ENCODE measurements around the gene TKT. TPM values are rescaled to one million over a fixed set of nuclear protein-coding genes. Genes with fewer than 3 reads are reported as not detected.

TKT gene
- total RNA-seq, 1 experiment from 2014 or later: 650 TPM

DNA sequence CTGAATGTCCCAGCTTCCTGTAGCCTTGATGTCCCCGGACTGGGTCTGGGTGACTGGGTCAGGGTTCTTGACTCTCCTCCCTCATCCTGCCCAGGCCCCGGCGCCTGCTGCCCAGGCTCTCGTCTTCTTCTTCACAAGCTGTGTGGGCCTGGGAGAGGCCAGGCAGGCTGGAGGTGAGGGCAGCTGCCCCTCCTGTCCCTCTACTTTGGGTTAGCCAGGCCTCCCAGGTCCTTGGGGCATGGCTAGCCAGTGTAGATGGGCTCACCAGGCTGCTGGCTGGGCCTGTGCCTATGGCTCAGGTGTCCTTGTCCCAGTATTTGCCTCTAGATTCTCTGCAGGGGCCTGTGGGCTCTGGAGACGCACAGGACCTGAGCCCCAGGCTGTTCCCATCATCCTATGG is 31.8 kb downstream of the TKT start:
- WGBS (ENCODE audit: extremely low coverage, insufficient read length, low lambda C conversion rate): no CpG with 5 or more reads among the region's 5 CpGs
- peak overlapping the region in 2 of 3 experiments; percentile 48 to 83; a peak in 3 of 7 replicates for H3K27ac Mint-ChIP-seq

More for the DNA sequence above, 31.8 kb downstream of the TKT start:
- no peaks in the 10 kb centered on the region for H3K79me2 ChIP-seq (ENCODE audit: insufficient read depth, low read length)
- no peak overlapping the region for H2BK120ac ChIP-seq (ENCODE audit: low read depth, low read length, poor library complexity, severe bottlenecking)
- no peaks in the 10 kb centered on the region for H4K20me1 ChIP-seq (ENCODE audit: control insufficient read depth, insufficient read depth, insufficient read length)
- H3T11ph ChIP-seq (ENCODE audit: low read length): no peak overlapping the region
- no peak overlapping the region for H2BK20ac ChIP-seq (ENCODE audit: low read depth, low read length, poor library complexity, severe bottlenecking)
- no peak overlapping the region for H4K8ac ChIP-seq (replicated peaks; ENCODE audit: insufficient read length, low read depth, low read length)
- no peak overlapping the region for H3K27ac ChIP-seq (ENCODE audit: insufficient read length, low read depth, low read length)
- Mint-ChIP-seq H3K36me3 (ENCODE audit: insufficient read depth in 1 of 3, low read depth in 3 of 3) (peaks cover 43 to 66% (median 52%) of the 10 kb centered on the region in 3 experiments; a peak in 6 of 7 replicates), H3K9me3 (no peaks in the 10 kb centered on the region), H3K4me1 (peaks cover 0 to 1% of the 10 kb centered on the region in 2 experiments; a peak in 3 of 4 replicates), H3K4me3 (peak overlapping the region in 1 of 2 experiments; percentile 51; a peak in 1 of 5 replicates), H3K27me3 (ENCODE audit: low read depth) (no peaks in the 10 kb centered on the region; the same call in none of the 2 replicates)
- no peak overlapping the region for H2AK5ac ChIP-seq (ENCODE audit: insufficient read length, low read length)
- H3K9me3 ChIP-seq (ENCODE audit: control insufficient read depth, low read depth, low read length): no peaks in the 10 kb centered on the region
- H2AFZ ChIP-seq (ENCODE audit: low read length): no peak overlapping the region
- TF ChIP-seq CTCF (conservative IDR thresholded peaks at IDR 0.05): no peak
- H3K27me3 ChIP-seq (ENCODE audit: insufficient read depth, low read length): no peaks in the 10 kb centered on the region
- no peak overlapping the region for H4K91ac ChIP-seq (ENCODE audit: insufficient read length, low read depth, low read length)
- no peak overlapping the region for H3K23ac ChIP-seq (ENCODE audit: insufficient read length, low read depth, low read length)
- DNase-seq: no peak
- H3K14ac ChIP-seq (ENCODE audit: insufficient read depth, low read length): no peak overlapping the region
- H3K18ac ChIP-seq (ENCODE audit: insufficient read length, low read depth, low read length): no peak overlapping the region
- no peak overlapping the region for H3K4me2 ChIP-seq (ENCODE audit: insufficient read depth, insufficient read length, low read length)
- no peak overlapping the region for H3K9ac ChIP-seq (ENCODE audit: extremely low read depth, insufficient read length, low read length)
- no peak overlapping the region for H3K56ac ChIP-seq (ENCODE audit: insufficient read length, low read depth, low read length)
- H3K23me2 ChIP-seq (ENCODE audit: insufficient read length, low read depth, low read length, poor library complexity, severe bottlenecking): no peaks in the 10 kb centered on the region
- H3K4ac ChIP-seq (ENCODE audit: low read depth, low read length): no peak overlapping the region
- no peaks in the 10 kb centered on the region for H3K79me1 ChIP-seq (ENCODE audit: insufficient read depth, low read depth, low read length, poor library complexity, severe bottlenecking)
- H2BK5ac ChIP-seq (ENCODE audit: insufficient read length, low read length): no peak overlapping the region
- H2BK15ac ChIP-seq (ENCODE audit: low read depth, low read length): no peak overlapping the region
- H3K4me1 ChIP-seq (ENCODE audit: insufficient read depth, low read length): no peaks in the 10 kb centered on the region; the same call in 1 of the 2 replicates
- no peak overlapping the region for H4K5ac ChIP-seq (ENCODE audit: insufficient read length, low read depth, low read length)
- H2BK12ac ChIP-seq (ENCODE audit: insufficient read length, low read depth, low read length): no peak overlapping the region
